Transverse colon (tissue), 4 donors: ENCODE data around the gene ZNF664. TPM values are rescaled to one million over a fixed set of nuclear protein-coding genes. Genes with fewer than 3 reads are reported as not detected.

Source experiments
- DNase-seq: peaks from one replicate; pipeline ENCODE4 v3.0.0-alpha.2; 2019
- H3K27ac ChIP-seq, 4 donors: fragments of 200-600 bp; sonication (generic); 2 replicates each; pipeline ENCODE4 v1.5.1; 2016 to 2018; ENCODE audit warnings: inconsistent platforms in 4 of 4
- H3K27me3 ChIP-seq: fragments of 200-600 bp; sonication (generic); 2 replicates; pipeline ENCODE4 v1.5.1; 2017; ENCODE audit warnings: inconsistent platforms
- H3K36me3 ChIP-seq, 4 donors: fragments of 200-600 bp; sonication (generic); 2 replicates each; pipeline ENCODE4 v1.5.1; 2017 to 2019; ENCODE audit warnings: inconsistent platforms in 4 of 4
- H3K4me1 ChIP-seq, 4 donors: fragments of 200-600 bp; sonication (generic); 2 replicates each; pipeline ENCODE4 v1.5.1; 2017 to 2020; ENCODE audit warnings: inconsistent platforms in 4 of 4
- H3K4me3 ChIP-seq, 4 donors: fragments of 200-600 bp; sonication (generic); 1 replicate in 1 of 4; 2 replicates in 3 of 4; pipeline versions ENCODE4 v1.5.1 to v1.6.1; 2017 to 2019; ENCODE audit warnings: inconsistent platforms in 4 of 4
- H3K9me3 ChIP-seq, 2 donors: fragments of 200-600 bp; sonication (generic); 2 replicates each; pipeline ENCODE4 v1.5.1; 2017 to 2019; ENCODE audit warnings: inconsistent platforms in 2 of 2
- EP300 ChIP-seq: sonication (generic); formaldehyde crosslinking; IDR thresholded peaks from one replicate; pipeline ENCODE4 v1.6.1; 2017; ENCODE audit warnings: antibody characterized with exemption, low read depth
- POLR2A ChIP-seq: fragments of 450-650 bp; IDR thresholded peaks from one replicate; pipeline ENCODE4 v1.6.1; 2016; ENCODE audit warnings: antibody characterized with exemption, mild to moderate bottlenecking, moderate library complexity
- POLR2AphosphoS5 ChIP-seq, 3 donors: sonication (generic); formaldehyde crosslinking; IDR thresholded peaks; one replicate each; pipeline ENCODE4 v1.6.1; 2016; ENCODE audit warnings: antibody characterized with exemption in 3 of 3
- WGBS, 2 donors: methylation state at CpG; one replicate each; pipeline ENCODE4 v1.1.5; 2018; ENCODE audit warnings: low coverage in 1 of 2; 5-methylcytosine and 5-hydroxymethylcytosine counted together
- in situ Hi-C, 4 donors: fragments of 200-750 bp; cut with MboI; loops; one replicate each; pipeline versions ENCODE4 v1.15.0 to v1.15.1; 2017; ENCODE audit warnings: low sequenced_read_pairs in 3 of 4, low pct_ligation_motif_present in 1 of 4, low pct_unique_long_range_greater_than_20kb in 1 of 4
- intact Hi-C: fragments of 100-400 bp; cut with DNase I; formaldehyde crosslinking; loops from one replicate; pipeline ENCODE4 v1.15.1; 2023; ENCODE audit warnings: low total_unique reads
- total RNA-seq, 4 donors: library from RNA; depleted of rRNA; stranded (reverse); fragments of >200 nt; gene quantifications; one replicate each; pipeline ENCODE4 v1.1.0, GENCODE V29; 2016
- TF ChIP-seq, protein P1 (sequence below), 5 experiments: fragments of 200-600 bp in 3 of 5; fragments of 450-650 bp in 2 of 5; sonication (generic) in 3 of 5; IDR thresholded peaks; 1 replicate in 2 of 5; 2 replicates in 3 of 5; pipeline ENCODE4 v1.5.1; 2016 to 2017; ENCODE audit warnings: antibody characterized with exemption in 5 of 5, inconsistent platforms in 3 of 5, mild to moderate bottlenecking in 2 of 5, moderate library complexity in 1 of 5

The ZNF664 gene
- total RNA-seq, 4 donors from 2014 or later: 84.4 to 144 (median 103) TPM

DNA sequence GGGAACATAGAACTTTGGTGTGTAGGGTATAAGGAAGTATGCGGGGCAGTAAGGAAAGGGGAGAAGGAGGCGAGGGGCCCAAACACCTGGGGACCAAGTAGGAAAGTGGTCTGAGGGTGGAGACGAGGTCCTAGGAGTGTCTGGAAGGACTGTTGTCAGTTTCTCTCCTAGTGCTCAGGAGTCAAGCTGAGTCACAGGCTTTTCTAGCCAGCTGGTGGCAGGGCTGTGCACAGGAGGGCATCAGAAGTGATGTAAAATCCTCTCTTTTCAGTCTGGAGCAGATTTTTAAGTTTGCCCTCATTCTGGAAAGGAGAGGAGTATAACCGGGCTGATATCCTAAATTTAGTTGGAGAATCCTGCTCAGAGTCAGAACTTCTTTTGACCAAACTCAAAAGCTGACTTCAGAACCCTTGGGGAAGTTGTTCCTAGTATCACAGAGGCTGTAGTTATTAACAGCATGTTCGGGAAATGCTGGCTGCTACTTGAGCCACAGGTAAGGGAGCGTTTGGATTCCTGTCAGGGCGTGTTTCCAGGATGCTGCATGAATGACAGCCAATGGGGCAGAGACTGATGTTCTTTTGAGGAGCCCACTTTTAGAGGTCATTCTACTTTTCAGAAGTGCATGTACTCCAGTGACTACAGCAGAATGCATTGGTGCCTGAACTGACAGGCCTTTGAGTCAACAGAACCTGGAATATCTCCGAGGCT is 19.3 kb downstream of the ZNF664 start:
- in situ Hi-C loops: no loop called here
- no peak overlapping the region for H3K4me3 ChIP-seq
- peaks cover 0 to 29% (median 12%) of the 10 kb centered on the region in 4 donors for H3K4me1 ChIP-seq
- H3K9me3 ChIP-seq: no peaks in the 10 kb centered on the region
- H3K36me3 ChIP-seq: peaks cover 0 to 8% (median 2%) of the 10 kb centered on the region in 4 donors
- intact Hi-C loops: no loop called here
- H3K27me3 ChIP-seq: no peaks in the 10 kb centered on the region
- 83 to 90% methylated on average over 1 to 8 of the region's 8 CpGs for WGBS, 2 donors
- no peak for TF ChIP-seq POLR2AphosphoS5 (IDR thresholded peaks at IDR 0.05)
- H3K27ac ChIP-seq: peak overlapping the region in 2 of 4 donors; percentile 8 to 14
- DNase-seq: no peak

DNA sequence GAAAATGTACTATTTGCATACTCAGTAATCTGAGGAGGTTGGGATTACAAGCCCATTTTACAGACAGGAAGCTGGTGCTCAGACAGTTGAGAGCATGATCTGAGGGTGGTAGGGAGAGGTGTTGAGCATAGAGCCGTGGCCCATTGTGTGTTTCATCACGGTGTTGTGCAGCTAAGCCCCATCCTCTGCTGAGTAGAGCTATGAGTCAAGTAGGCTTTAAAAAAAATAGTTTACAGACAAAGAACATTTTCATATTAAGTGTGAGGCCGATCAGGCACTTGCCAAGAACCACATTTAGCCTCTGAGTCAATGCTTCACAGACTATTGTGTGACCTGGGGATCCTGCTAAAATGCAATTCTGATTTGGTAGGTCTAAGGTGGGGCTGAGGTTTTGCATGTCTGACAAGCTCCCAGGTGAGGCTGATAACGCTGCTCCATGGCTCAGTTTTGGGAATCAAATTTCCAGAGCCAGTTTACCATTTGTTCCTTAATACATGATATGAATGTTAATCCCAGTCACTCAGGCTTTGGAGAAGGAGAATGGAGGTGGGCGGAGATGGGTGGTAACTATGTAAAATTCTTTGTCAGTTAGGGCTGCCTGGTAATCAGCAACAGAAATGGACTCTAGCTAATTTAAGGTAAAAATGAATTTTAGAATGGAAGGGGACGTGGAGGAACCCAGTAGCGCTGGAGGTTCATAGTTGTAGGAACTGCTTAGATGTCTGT is 22.2 kb downstream of the ZNF664 start:
- H3K27ac ChIP-seq: no peak overlapping the region
- no peak for DNase-seq
- intact Hi-C loops: no loop called here
- TF ChIP-seq EP300: no peak
- TF ChIP-seq, protein P1, sequence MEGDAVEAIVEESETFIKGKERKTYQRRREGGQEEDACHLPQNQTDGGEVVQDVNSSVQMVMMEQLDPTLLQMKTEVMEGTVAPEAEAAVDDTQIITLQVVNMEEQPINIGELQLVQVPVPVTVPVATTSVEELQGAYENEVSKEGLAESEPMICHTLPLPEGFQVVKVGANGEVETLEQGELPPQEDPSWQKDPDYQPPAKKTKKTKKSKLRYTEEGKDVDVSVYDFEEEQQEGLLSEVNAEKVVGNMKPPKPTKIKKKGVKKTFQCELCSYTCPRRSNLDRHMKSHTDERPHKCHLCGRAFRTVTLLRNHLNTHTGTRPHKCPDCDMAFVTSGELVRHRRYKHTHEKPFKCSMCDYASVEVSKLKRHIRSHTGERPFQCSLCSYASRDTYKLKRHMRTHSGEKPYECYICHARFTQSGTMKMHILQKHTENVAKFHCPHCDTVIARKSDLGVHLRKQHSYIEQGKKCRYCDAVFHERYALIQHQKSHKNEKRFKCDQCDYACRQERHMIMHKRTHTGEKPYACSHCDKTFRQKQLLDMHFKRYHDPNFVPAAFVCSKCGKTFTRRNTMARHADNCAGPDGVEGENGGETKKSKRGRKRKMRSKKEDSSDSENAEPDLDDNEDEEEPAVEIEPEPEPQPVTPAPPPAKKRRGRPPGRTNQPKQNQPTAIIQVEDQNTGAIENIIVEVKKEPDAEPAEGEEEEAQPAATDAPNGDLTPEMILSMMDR (IDR thresholded peaks at IDR 0.05): no peak
- TF ChIP-seq POLR2AphosphoS5 (IDR thresholded peaks at IDR 0.05): no peak
- no peak for TF ChIP-seq POLR2A
- peaks cover 0 to 28% (median 10%) of the 10 kb centered on the region in 4 donors for H3K4me1 ChIP-seq
- no peak overlapping the region for H3K4me3 ChIP-seq
- WGBS, 2 donors: 83 to 89% methylated on average over 7 of the region's 7 CpGs
- H3K36me3 ChIP-seq: peaks cover 0 to 3% (median 0%) of the 10 kb centered on the region in 4 donors
- no peaks in the 10 kb centered on the region for H3K9me3 ChIP-seq
- H3K27me3 ChIP-seq: no peaks in the 10 kb centered on the region
- in situ Hi-C loops: no loop called here

DNA sequence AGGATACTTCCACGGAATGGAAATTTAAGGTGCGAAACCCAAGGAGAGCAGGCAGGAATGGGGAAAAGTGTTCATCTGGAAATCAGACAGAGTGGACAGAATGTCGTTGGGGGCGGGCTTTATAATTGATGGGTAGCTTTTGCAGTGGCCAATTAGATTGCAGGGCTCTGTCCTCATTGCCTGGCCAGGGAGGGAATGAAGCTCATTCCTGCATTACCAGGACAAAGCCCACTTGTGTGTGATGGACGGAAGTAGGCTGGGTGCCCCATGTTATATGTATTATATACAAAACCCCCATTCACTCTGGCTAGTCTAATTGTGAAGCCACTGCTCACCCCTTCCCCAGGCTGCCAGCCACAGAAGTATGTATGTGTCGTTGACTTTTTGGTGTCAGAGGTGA is 23.6 kb downstream of the ZNF664 start:
- WGBS, 2 donors: 87% methylated on average over 4 to 6 of the region's 6 CpGs
- no peak for DNase-seq
- intact Hi-C loops (no loop called here), in situ Hi-C loops (no loop called here)
- no peaks in the 10 kb centered on the region for H3K9me3 ChIP-seq
- H3K27me3 ChIP-seq: no peaks in the 10 kb centered on the region
- H3K36me3 ChIP-seq: peaks cover 0 to 3% (median 0%) of the 10 kb centered on the region in 4 donors
- TF ChIP-seq, protein P1 (IDR thresholded peaks at IDR 0.05): no peak
- TF ChIP-seq EP300: no peak
- TF ChIP-seq POLR2AphosphoS5 (IDR thresholded peaks at IDR 0.05): no peak
- no peak for TF ChIP-seq POLR2A
- no peak overlapping the region for H3K27ac ChIP-seq
- H3K4me1 ChIP-seq: peaks cover 0 to 14% (median 2%) of the 10 kb centered on the region in 4 donors
- no peak overlapping the region for H3K4me3 ChIP-seq

DNA sequence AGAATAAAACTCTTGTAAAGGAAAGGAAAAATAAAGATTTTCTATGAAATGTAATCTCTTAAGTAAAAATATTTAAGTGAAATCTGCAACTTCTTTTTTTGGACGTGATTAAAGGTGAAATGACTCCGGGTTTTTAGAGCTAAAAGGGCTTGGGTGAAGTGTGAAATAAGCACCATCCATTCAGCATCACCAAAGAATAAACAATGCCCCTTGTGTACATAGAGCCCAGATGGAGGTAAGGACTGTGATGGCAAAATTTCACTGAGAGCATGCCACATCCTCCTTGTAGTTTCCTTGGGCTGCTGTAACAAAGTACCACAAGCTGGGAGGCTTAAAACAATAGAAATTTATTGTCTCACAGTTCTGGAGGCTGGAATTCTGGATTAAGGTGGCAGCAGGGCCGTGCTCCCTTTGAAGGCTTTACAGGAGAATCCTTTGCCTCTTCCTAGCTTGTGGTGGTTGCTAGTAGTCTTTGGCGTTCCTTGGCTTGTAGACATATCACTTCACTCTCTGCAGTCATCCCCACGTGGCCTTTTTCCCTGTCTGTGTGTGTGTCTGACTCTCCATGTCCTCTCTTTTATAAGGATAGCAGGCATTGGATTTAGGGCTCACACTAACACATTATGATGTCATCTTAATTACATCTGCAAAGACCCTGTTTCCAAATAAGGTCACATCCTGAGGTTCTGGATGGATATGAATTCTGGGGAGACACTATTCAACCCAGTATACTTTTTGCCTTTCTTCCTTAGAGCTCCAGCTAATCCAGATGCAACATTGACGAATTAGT is 24.2 kb downstream of the ZNF664 start:
- TF ChIP-seq POLR2A (no peak), POLR2AphosphoS5 (IDR thresholded peaks at IDR 0.05) (no peak), EP300 (no peak)
- TF ChIP-seq, protein P1 (IDR thresholded peaks at IDR 0.05): no peak
- no peaks in the 10 kb centered on the region for H3K9me3 ChIP-seq
- intact Hi-C loops: no loop called here
- peaks cover 0 to 3% (median 0%) of the 10 kb centered on the region in 4 donors for H3K36me3 ChIP-seq
- no peak overlapping the region for H3K27ac ChIP-seq
- 85 to 86% methylated on average over 4 to 6 of the region's 6 CpGs for WGBS, 2 donors
- in situ Hi-C loops: no loop called here
- no peaks in the 10 kb centered on the region for H3K27me3 ChIP-seq
- DNase-seq: no peak
- no peak overlapping the region for H3K4me3 ChIP-seq
- peaks cover 0 to 8% (median 0%) of the 10 kb centered on the region in 4 donors for H3K4me1 ChIP-seq
